ENCODE data around the gene RIPOR2.
"Not testable (repeated sequence)": the region's sequence is repeated elsewhere in the genome, so short reads cannot be mapped to it uniquely, and the experiment has no call there.

RIPOR2 gene

DNA sequence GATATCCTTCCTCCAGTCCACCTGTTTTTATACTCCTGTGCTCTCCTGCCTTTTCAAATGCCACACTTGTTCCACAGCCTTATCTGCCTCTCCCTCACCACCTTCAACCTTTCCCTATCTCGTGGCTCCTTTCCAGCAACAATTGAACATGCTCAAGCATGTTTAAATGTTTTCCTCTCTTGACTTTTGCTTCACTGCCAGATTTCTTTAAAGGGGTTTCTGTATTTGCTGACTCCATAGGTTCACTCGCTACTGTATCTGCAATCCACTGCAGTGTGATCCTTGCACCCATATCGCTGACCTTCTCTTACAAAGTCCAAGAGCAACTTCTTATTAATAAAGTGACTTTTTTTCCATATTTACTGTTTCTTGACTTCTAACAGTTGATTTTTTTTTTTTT lies 172.2 kb downstream of the RIPOR2 start:
- DNase-seq = no peak
- no peak for ATAC-seq

DNA sequence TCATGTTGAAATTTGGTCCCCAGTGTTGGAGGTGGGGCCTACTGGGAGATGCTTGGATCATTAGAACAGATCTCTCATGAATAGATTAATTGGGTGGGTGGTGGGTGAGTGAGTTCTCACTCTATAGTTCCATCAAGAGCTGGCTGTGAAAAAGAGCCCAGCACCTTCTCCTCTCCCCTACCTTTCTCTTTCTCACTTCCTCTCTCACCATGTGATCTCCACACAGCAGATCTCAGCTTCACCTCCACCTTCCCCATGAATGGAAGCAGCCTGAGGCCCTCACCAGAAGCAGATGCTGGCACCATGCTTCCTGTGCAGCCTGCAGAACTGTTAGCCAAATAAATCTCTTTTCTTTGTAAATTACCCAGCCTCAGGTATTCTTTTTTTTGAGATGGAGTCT lies 173.9 kb downstream of the RIPOR2 start:
- no peak for DNase-seq
- ATAC-seq = no peak

DNA sequence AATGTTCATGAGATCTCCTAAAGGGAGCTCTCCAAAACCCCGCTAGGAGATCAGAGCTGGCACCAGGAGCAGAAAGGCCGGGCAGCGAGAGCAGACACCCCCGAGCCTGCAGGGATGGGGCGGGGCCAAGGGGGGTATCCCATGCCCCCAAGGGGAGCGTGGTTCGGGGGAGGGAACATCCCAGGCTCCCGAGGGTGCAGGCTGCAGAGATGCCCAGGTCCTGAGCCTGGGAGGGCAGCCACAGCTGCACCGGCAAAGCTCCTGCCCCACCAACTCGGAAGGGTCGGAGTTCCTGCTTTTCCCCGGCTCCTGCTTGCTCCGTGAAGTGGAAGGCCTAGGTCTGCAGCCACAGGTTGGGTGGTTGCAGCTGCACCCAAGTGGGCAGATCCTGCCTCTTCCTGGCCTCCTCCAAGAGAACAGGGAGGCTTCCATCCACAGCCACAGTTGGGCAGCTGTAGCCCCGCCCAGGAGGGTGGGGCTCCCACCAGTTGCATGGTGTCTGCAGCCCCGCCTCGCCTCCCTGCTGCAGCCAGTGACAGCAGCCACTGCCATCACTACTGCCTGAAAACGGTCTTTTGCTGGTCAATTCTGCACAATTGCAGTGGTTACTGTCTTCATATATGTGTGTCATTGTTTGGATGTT lies 174.4 kb downstream of the RIPOR2 start:
- DNase-seq (no peak), ATAC-seq (peak; percentile 46)

DNA sequence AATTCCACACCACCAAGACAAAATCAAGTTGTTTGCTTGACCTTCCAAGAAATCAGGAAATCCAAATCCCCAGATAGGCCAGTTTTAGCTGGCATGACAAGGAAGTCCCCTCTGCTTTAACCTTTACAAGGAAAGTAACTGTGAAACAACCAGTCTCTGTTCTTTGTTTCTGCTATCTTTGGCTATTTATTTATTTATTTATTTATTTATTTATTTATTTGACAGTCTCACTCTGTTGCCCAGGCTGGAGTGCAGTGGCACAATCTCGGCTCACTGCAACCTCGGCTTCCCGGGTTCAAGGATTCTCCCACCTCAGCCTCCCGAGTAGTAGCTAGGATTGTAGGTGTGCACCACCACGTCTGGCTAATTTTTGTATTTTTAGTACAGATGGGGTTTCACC lies 175.6 kb downstream of the RIPOR2 start:
- ATAC-seq = no peak

DNA sequence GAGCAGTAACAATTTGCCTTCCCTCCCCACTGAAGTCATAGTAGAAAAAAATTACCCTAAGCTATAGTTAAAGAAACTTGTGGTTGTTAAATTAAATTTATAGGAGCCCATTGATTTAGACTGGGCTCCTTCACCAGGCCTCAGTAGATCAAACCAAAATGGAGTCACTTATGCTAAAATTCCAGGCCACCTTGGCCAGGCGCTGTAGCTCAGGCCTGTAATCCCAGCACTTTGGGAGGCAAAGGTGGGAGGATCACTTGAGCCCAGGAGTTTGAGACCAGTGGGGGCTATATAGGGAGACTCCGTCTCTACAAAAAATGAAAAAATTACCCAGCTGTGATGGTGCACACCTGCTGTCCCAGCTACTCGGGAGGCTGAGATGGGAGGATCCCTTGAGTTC lies 176.0 kb downstream of the RIPOR2 start:
- no peak for ATAC-seq
- DNase-seq = no peak

More for the DNA sequence above, 175.6 kb downstream of the RIPOR2 start:
- DNase-seq = no peak

DNA sequence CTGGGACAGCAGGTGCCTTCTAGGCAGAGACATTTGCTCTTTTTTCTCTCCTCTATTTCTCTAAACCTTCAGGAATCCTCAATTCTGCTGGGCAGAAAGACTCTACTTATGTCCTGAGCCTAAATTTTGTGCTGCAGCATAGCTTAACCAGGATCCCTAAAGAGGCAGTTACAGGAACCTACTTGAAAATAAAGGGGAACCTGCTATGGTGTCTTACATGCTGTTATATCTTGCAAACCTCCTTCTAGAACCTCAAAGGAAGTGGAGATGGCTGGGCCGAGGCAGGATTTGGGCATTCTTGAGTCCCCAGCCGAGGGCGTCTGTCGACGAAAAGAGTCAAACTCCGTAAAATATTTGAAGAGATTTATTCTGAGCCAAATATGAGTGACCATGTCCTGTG lies 178.1 kb downstream of the RIPOR2 start:
- no peak for ATAC-seq
- DNase-seq = no peak

DNA sequence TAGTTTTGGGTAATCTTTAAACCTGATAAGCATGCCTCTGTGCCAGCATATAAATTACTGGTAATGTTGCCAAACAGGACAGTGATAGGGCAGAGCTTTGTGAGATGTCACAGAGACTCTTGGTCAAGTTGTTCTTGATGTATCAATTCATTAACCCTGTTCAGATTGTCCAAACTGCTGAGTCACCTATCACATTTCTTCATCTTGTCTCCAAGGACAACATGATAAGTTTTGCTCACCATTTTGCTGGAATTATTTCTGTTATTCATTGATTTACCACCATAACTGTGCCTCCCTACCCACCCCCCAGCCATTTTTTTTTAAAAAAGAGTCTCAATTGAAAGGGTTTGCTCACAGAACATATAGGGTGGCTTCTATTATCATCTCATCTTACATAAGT lies 180.5 kb downstream of the RIPOR2 start:
- ATAC-seq (no peak), DNase-seq (no peak)

DNA sequence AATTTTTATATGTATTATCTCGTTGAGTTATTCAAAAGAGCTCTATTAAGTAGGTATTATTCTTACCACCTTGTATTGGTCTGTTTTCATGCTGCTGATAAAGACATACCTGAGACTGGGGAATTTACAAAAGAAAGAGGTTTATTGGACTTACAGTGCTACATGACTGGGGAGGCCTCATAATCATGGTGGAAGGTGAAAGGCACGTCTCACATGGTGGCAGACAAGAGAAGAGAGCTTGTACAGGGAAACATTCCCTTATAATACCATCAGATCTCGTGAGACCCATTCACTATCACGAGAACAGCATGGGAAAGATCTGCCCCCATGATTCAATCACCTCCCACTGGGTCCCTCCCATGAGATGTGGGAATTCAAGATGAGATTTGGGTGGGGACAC lies 181.4 kb downstream of the RIPOR2 start:
- not testable (repeated sequence) for DNase-seq, ATAC-seq
